Activated CD8-positive, alpha-beta T cell treated with anti-CD3 and anti-CD28 coated beads for 36 hours (primary cell): Measurements from ENCODE around the gene UCN3. TPM values are rescaled to one million over a fixed set of nuclear protein-coding genes. Genes with fewer than 3 reads are reported as not detected.

Experiments used
- ATAC-seq: fragments of 200-7000 bp; cut with Tn5 transposase; one replicate; pipeline ENCODE4 v1.10.0; 2021; ENCODE audit warnings: mild to moderate bottlenecking, moderate library complexity
- CTCF ChIA-PET: fragments of 350-600 bp; sonication (Branson Sonifier 250); formaldehyde crosslinking; loops from one replicate; lab custom pipeline; 2021; ENCODE audit warnings: antibody characterized with exemption; lab: Charles Lee
- POLR2A ChIA-PET: fragments of 350-600 bp; sonication (Branson Sonifier 250); formaldehyde crosslinking; loops from one replicate; lab custom pipeline; 2021; ENCODE audit warnings: antibody characterized with exemption; lab: Charles Lee
- DNase-seq: peaks from one replicate; pipeline ENCODE4 v3.0.0-alpha.2; 2020
- H3K27ac Mint-ChIP-seq: one replicate; pipeline ENCODE4 v1.8.0; 2021; ENCODE audit warnings: mild to moderate bottlenecking, mixed read lengths
- H3K27me3 Mint-ChIP-seq: one replicate; pipeline ENCODE4 v1.8.0; 2021; ENCODE audit warnings: mixed read lengths
- H3K36me3 Mint-ChIP-seq: one replicate; pipeline ENCODE4 v1.8.0; 2021; ENCODE audit warnings: low read depth, mixed read lengths
- H3K4me1 Mint-ChIP-seq: one replicate; pipeline ENCODE4 v1.8.0; 2021; ENCODE audit warnings: low read depth, mixed read lengths
- H3K4me3 Mint-ChIP-seq: one replicate; pipeline ENCODE4 v1.8.0; 2021; ENCODE audit warnings: mild to moderate bottlenecking, moderate library complexity, mixed read lengths
- H3K9me3 Mint-ChIP-seq: one replicate; pipeline ENCODE4 v1.8.0; 2021; ENCODE audit warnings: mixed read lengths
- intact Hi-C: fragments of 100-400 bp; cut with micrococcal nuclease; formaldehyde crosslinking; loops from one replicate; pipeline ENCODE4 v1.10.0; 2022
- total RNA-seq, 2 experiments: library from RNA; stranded (reverse); gene quantifications; one replicate each; pipeline ENCODE4 v1.2.3, GENCODE V29; 2021
- TF ChIP-seq, protein P1 (sequence below): fragments of 200-600 bp; IDR thresholded peaks from one replicate; pipeline ENCODE4 v1.8.0; 2022; ENCODE audit warnings: antibody characterized with exemption, mild to moderate bottlenecking

The UCN3 gene
- total RNA-seq, 2 experiments from 2014 or later, result not detected

DNA sequence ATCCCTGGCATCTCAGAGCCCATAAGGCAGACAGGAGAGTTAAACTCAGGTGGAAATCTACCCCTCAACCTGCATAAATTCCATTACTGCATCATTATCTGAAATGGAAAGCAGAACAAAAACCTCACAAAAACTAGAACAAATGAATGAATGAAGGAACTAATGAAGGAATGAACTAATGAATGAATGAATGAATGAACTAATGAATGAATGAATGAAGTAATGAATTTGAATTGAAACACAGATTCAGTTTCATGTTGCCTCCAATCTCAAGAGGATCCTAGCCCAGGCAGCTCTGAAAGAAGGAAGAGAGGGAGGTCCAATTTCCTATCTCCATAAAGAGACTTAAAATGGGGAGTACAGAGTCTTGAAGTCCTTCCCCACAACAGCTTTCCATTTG, 1.9 kb upstream of the UCN3 start:
- ChIA-PET POLR2A (no interaction called here), CTCF (no interaction called here)
- no peaks in the 10 kb centered on the region for H3K4me1 Mint-ChIP-seq
- H3K27ac Mint-ChIP-seq, result no peak overlapping the region
- H3K36me3 Mint-ChIP-seq, result no peaks in the 10 kb centered on the region
- TF ChIP-seq, protein P1, sequence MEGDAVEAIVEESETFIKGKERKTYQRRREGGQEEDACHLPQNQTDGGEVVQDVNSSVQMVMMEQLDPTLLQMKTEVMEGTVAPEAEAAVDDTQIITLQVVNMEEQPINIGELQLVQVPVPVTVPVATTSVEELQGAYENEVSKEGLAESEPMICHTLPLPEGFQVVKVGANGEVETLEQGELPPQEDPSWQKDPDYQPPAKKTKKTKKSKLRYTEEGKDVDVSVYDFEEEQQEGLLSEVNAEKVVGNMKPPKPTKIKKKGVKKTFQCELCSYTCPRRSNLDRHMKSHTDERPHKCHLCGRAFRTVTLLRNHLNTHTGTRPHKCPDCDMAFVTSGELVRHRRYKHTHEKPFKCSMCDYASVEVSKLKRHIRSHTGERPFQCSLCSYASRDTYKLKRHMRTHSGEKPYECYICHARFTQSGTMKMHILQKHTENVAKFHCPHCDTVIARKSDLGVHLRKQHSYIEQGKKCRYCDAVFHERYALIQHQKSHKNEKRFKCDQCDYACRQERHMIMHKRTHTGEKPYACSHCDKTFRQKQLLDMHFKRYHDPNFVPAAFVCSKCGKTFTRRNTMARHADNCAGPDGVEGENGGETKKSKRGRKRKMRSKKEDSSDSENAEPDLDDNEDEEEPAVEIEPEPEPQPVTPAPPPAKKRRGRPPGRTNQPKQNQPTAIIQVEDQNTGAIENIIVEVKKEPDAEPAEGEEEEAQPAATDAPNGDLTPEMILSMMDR, result no peak
- no peak for DNase-seq
- peaks cover 9% of the 10 kb centered on the region for H3K27me3 Mint-ChIP-seq
- H3K4me3 Mint-ChIP-seq, result no peak overlapping the region
- intact Hi-C loops, result no loop called here
- no peak for ATAC-seq
- H3K9me3 Mint-ChIP-seq, result no peaks in the 10 kb centered on the region

DNA sequence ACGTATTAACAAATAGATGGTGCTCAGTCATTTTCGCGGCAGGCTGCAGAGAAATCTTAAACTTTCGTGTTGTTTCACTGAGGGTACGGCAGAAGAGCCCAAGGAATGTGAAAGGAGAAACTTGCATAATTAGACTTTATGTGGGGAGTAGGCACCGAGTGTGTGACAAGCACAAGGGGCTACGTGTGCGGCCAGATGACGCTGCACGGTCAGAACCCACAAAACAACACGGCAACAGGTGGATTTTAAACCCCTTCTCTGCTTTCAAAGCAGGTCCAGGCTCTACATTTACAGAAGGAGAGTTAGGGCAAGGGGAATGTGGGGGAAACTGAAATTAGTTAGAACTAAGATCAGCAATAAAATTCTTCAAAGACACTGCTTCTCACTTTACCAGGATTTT, 392 bp upstream of the UCN3 start:
- CTCF ChIA-PET, result no interaction called here
- no peak for DNase-seq
- Mint-ChIP-seq H3K27ac (no peak overlapping the region), H3K36me3 (no peaks in the 10 kb centered on the region), H3K9me3 (no peaks in the 10 kb centered on the region), H3K27me3 (peaks cover 6% of the 10 kb centered on the region), H3K4me3 (no peak overlapping the region), H3K4me1 (no peaks in the 10 kb centered on the region)
- POLR2A ChIA-PET, result no interaction called here
- intact Hi-C loops, result no loop called here
- TF ChIP-seq, protein P1, result no peak
- ATAC-seq, result no peak

DNA sequence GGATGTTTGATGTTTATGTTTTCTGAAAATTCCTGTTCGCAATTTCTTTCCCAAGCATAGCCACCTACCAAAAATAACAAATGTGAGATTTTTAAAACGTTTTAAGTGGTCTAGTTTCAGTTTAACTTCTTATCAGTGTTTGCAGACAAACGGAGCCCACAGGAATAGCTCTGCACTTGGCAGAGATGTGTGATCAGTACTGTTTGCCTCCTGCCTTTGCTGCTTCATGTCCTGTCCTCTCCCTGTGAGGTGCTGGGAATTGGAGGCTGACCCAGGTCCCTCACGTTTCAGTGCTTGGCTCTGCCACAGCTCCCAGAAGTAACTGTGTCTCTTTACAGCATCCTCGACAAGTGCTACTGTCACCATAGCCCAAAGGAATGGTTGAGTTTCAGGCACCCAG, 1.2 kb downstream of the UCN3 start:
- ChIA-PET POLR2A (no interaction called here), CTCF (no interaction called here)
- H3K4me1 Mint-ChIP-seq, result no peaks in the 10 kb centered on the region
- H3K27me3 Mint-ChIP-seq, result peaks cover 3% of the 10 kb centered on the region
- DNase-seq (no peak), ATAC-seq (no peak)
- no peak overlapping the region for H3K27ac Mint-ChIP-seq
- TF ChIP-seq, protein P1, result no peak
- no peak overlapping the region for H3K4me3 Mint-ChIP-seq
- no peaks in the 10 kb centered on the region for H3K36me3 Mint-ChIP-seq
- intact Hi-C loops, result no loop called here
- peaks cover 6% of the 10 kb centered on the region for H3K9me3 Mint-ChIP-seq

DNA sequence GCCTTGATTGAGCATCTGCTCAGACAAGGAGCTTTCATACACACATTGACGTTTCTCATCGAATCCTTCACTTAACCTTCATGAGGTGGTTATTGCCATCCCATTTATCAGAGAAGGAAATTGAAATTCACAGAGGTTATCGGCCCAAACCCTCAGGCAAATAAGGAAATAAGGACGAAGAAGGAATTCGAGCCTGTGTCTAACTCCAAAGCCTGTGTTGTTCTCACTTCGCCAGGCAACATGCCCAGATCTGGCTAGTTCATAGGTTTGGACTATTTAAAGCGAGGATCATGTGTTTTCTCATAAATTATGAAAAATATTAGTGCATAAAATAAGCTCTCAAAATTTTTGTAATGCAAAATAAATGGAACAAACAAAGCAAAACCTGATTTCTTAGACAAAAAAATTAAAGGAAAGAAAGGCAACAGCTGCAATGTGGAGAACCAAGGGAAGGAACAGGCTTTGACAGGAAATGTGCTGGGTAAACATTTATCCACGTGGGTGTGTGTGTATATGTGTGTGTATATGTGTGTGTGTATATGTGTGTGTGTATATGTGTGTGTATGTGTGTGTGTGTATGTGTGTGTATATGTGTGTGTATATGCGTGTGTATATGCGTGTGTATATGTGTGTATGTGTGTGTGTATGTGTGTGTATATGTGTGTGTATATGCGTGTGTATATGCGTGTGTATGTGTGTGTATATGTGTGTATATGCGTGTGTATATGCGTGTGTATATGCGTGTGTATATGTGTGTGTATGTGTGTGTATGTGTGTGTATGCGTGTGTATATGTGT, 4.8 kb downstream of the UCN3 start:
- TF ChIP-seq, protein P1, result no peak
- Mint-ChIP-seq H3K27ac (no peak overlapping the region), H3K9me3 (peaks cover 9% of the 10 kb centered on the region), H3K27me3 (peaks cover 2% of the 10 kb centered on the region), H3K36me3 (no peaks in the 10 kb centered on the region), H3K4me3 (no peak overlapping the region), H3K4me1 (no peaks in the 10 kb centered on the region)
- DNase-seq (no peak), ATAC-seq (no peak)
- POLR2A ChIA-PET, result no interaction called here
- CTCF ChIA-PET, result no interaction called here
- intact Hi-C loops, result no loop called here

DNA sequence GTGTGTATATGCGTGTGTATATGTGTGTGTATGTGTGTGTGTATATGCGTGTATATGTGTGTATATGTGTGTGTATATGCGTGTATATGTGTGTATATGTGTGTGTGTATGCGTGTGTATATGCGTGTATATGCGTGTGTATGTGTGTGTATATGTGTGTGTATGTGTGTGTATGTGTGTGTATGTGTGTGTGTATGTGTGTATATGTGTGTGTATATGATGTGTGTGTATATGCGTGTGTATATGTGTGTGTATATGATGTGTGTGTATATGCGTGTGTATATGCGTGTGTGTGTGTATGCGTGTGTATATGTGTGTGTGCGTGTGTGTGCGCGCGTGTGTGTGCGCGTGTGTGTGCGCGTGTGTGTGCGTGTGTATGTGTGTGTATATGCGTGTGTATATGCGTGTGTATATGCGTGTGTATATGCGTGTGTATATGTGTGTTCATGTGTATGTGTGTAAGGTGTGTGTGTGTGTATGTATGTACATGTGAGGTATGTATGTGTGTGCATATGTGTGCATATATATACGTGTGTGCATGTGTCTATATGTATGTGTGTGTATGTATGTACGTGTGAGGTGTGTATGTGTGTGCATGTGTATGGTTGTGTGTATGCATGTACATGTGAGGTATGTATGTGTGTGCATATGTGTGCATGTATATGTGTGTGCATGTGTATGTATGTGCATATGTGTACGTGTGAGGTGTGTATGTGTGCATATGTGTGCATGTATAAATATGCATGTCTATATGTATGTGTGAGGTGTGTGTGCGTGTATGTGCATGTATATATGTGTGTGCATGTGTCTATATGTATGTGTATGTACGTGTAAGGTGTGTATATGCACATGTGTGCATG, 6.0 kb downstream of the UCN3 start:
- Mint-ChIP-seq H3K36me3 (no peaks in the 10 kb centered on the region), H3K4me1 (no peaks in the 10 kb centered on the region), H3K27ac (no peak overlapping the region), H3K9me3 (peaks cover 9% of the 10 kb centered on the region), H3K27me3 (peaks cover 2% of the 10 kb centered on the region), H3K4me3 (no peak overlapping the region)
- DNase-seq (no peak), ATAC-seq (no peak)
- TF ChIP-seq, protein P1, result no peak
- POLR2A ChIA-PET, result no interaction called here
- CTCF ChIA-PET, result no interaction called here
- intact Hi-C loops, result no loop called here
